H7 (cell line): ENCODE measurements around the gene SIL1. TPM values are rescaled to one million over a fixed set of nuclear protein-coding genes. Genes with fewer than 3 reads are reported as not detected.

Experiments
- DNase-seq: peaks from one replicate; pipeline ENCODE4 v3.0.0; 2012
- H3K27me3 ChIP-seq: 2 replicates; pipeline ENCODE4 v1.6.0; 2011; ENCODE audit warnings: mild to moderate bottlenecking, low read length; ENCODE audit not compliant: control insufficient read depth, insufficient read depth
- H3K36me3 ChIP-seq: replicated peaks from 2 replicates; pipeline ENCODE4 v1.5.1; 2011; ENCODE audit warnings: low read length; ENCODE audit not compliant: control insufficient read depth, insufficient read depth
- H3K4me3 ChIP-seq: 2 replicates; pipeline ENCODE4 v1.5.1; 2011; ENCODE audit warnings: low read depth, mild to moderate bottlenecking, control low read depth, low read length, moderate library complexity; ENCODE audit not compliant: insufficient read depth
- total RNA-seq: library from RNA; depleted of rRNA; stranded (reverse); fragments of >200 nt; shearing (Covaris generic); gene quantifications from 2 replicates; pipeline ENCODE4 v1.2.3, GENCODE V29; 2014

SIL1 gene
- total RNA-seq, 1 experiment from 2014 or later: 14.8 TPM

- no peaks in the 10 kb centered on the region for H3K27me3 ChIP-seq
- H3K36me3 ChIP-seq: no peaks in the 10 kb centered on the region
- H3K4me3 ChIP-seq: no peak overlapping the region
- DNase-seq: peak; percentile 2
Measured at GRCh38 chr5:138983984-138984383, 214.2 kb downstream of the SIL1 start.

- H3K4me3 ChIP-seq: no peak overlapping the region
- DNase-seq: no peak
- H3K27me3 ChIP-seq: no peaks in the 10 kb centered on the region
- no peaks in the 10 kb centered on the region for H3K36me3 ChIP-seq
Measured at GRCh38 chr5:138981586-138981985, 216.6 kb downstream of the SIL1 start.

- Histone ChIP-seq H3K4me3 (no peak overlapping the region), H3K36me3 (no peaks in the 10 kb centered on the region), H3K27me3 (no peaks in the 10 kb centered on the region)
- no peak for DNase-seq
Measured at GRCh38 chr5:138981131-138981530, 217.0 kb downstream of the SIL1 start.

- no peak for DNase-seq
- H3K36me3 ChIP-seq: no peaks in the 10 kb centered on the region
- no peak overlapping the region for H3K4me3 ChIP-seq
- no peaks in the 10 kb centered on the region for H3K27me3 ChIP-seq
Measured at GRCh38 chr5:138980441-138980840, 217.7 kb downstream of the SIL1 start.

GRCh38 chr5:138979684-138980280 lies 218.4 kb downstream of the SIL1 start:
- Histone ChIP-seq H3K36me3 (no peaks in the 10 kb centered on the region), H3K4me3 (no peak overlapping the region), H3K27me3 (no peaks in the 10 kb centered on the region)
- no peak for DNase-seq

GRCh38 chr5:138978581-138978980 lies 219.6 kb downstream of the SIL1 start:
- no peaks in the 10 kb centered on the region for H3K36me3 ChIP-seq
- H3K4me3 ChIP-seq: no peak overlapping the region
- no peaks in the 10 kb centered on the region for H3K27me3 ChIP-seq
- DNase-seq: no peak

GRCh38 chr5:138978080-138978479 lies 220.1 kb downstream of the SIL1 start:
- DNase-seq: no peak
- Histone ChIP-seq H3K27me3 (no peaks in the 10 kb centered on the region), H3K36me3 (no peaks in the 10 kb centered on the region), H3K4me3 (no peak overlapping the region)

- H3K4me3 ChIP-seq: no peak overlapping the region
- no peak for DNase-seq
- no peaks in the 10 kb centered on the region for H3K36me3 ChIP-seq
- H3K27me3 ChIP-seq: no peaks in the 10 kb centered on the region
Measured at GRCh38 chr5:138975098-138975847, 222.9 kb downstream of the SIL1 start.

GRCh38 chr5:138974227-138975063 lies 223.7 kb downstream of the SIL1 start:
- no peaks in the 10 kb centered on the region for H3K36me3 ChIP-seq
- H3K27me3 ChIP-seq: no peaks in the 10 kb centered on the region
- no peak for DNase-seq
- H3K4me3 ChIP-seq: no peak overlapping the region

- no peak overlapping the region for H3K4me3 ChIP-seq
- DNase-seq: peak; percentile 68
Measured at GRCh38 chr5:138972836-138973235, 225.3 kb downstream of the SIL1 start.

GRCh38 chr5:138972230-138972629 lies 225.9 kb downstream of the SIL1 start:
- Histone ChIP-seq H3K27me3 (no peaks in the 10 kb centered on the region), H3K4me3 (no peak overlapping the region), H3K36me3 (no peaks in the 10 kb centered on the region)
- no peak for DNase-seq

More at GRCh38 chr5:138972836-138973235, 225.3 kb downstream of the SIL1 start:
- Histone ChIP-seq H3K36me3 (no peaks in the 10 kb centered on the region), H3K27me3 (no peaks in the 10 kb centered on the region)

- no peaks in the 10 kb centered on the region for H3K27me3 ChIP-seq
- no peak for DNase-seq
- no peaks in the 10 kb centered on the region for H3K36me3 ChIP-seq
Measured at GRCh38 chr5:138969323-138970002, 228.7 kb downstream of the SIL1 start.

GRCh38 chr5:138968601-138969000 lies 229.6 kb downstream of the SIL1 start:
- Histone ChIP-seq H3K36me3 (no peaks in the 10 kb centered on the region), H3K27me3 (no peaks in the 10 kb centered on the region), H3K4me3 (no peak overlapping the region)
- no peak for DNase-seq

More at GRCh38 chr5:138969323-138970002, 228.7 kb downstream of the SIL1 start:
- no peak overlapping the region for H3K4me3 ChIP-seq

GRCh38 chr5:138967791-138968448 lies 230.2 kb downstream of the SIL1 start:
- Histone ChIP-seq H3K27me3 (no peaks in the 10 kb centered on the region), H3K36me3 (no peaks in the 10 kb centered on the region), H3K4me3 (no peak overlapping the region)
- no peak for DNase-seq
